NCI-H146 (cell line): ENCODE measurements around the gene GOLPH3L.
"Not testable (repeated sequence)": the region's sequence is repeated elsewhere in the genome, so short reads cannot be mapped to it uniquely, and the experiment has no call there.

Experiments
- DNase-seq: peaks from one replicate; lab custom pipeline; 2025; lab: John Stamatoyannopoulos, UW

The GOLPH3L gene

GRCh38 chr1:150696995-150697927 is at the start of gene GOLPH3L:
GOLPH3L (minus strand) TSS chr1:150697154; CDS start chr1:150694838, 2,316 bp downstream.
- peak; percentile 99 for DNase-seq

DNA sequence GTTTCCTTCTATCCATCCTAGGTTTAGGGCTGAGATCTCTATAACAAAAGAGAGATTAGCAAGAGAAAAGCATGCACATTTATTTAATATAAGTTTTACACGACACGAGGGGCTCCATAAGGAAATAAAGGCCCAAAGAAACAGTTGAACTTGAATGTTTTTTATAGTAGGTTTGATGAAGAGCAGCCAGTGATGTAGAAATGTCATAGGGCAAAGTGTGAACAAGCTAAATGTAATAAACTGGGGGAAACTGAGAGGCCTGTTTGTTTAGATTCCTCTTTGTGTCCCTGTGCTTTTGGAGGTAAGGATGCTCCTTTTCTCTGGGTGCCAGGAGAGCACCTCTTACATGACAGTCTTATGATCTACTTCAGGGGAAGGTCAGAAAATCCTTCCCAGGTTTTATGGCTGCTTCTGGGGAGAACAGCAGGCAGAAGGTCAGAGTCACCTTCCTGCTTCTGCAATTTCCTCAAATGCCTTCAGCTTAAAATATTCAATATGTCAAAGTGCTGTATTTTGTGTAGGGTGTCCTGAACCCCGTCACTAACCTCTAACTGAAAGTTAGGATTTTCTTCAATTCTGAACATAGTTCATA is 33.3 kb upstream of the GOLPH3L start:
- no peak for DNase-seq

- DNase-seq, result no peak
Measured at GRCh38 chr1:150724336-150724735, 27.4 kb upstream of the GOLPH3L start.

DNA sequence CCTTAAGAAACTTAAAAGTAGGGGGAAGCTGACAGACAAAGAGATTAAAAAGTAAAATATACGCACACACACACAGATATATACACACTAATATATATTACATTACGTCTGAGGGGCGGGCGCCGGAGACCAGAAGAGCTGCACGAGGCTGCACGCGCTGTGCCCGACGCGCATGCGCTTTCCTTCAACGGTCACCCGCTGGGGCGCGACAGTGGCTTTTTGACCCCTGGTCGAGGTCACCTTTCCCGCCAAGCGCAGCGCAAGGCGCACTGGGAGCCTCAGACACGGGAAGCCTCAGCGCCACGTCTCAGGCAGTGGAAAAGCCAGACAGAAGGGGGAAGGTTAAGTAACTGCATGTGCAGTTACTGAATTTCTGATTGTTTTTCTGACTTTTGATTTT is 23.7 kb upstream of the GOLPH3L start, which contains the start of gene HORMAD1:
Gene HORMAD1 (minus strand): TSS at position 193 of the 400 bp plus-strand sequence. CDS start 1,390 bp downstream, outside the sequence.
- no peak for DNase-seq

GRCh38 chr1:150720098-150720497 is 23.1 kb upstream of the GOLPH3L start:
- no peak for DNase-seq

- no peak for DNase-seq
Measured at GRCh38 chr1:150718225-150718891, 21.4 kb upstream of the GOLPH3L start.

DNA sequence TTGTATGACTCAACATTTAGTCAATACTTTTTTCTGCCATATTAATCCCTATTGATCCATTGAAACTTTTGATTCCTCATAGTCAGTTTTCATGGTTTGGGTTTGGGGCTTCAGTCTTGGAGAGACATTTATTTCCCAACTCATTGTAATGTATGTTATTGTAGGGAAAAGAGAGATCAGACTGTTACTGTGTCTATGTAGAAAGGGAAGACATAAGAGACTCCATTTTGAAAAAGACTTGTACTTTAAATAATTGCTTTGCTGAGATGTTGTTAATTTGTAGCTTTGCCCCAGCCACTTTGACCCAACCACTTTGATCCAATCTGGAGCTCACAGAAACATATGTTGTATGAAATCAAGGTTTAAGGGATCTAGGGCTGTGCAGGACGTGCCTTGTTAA is 12.1 kb upstream of the GOLPH3L start:
- DNase-seq, result not testable (repeated sequence)

DNA sequence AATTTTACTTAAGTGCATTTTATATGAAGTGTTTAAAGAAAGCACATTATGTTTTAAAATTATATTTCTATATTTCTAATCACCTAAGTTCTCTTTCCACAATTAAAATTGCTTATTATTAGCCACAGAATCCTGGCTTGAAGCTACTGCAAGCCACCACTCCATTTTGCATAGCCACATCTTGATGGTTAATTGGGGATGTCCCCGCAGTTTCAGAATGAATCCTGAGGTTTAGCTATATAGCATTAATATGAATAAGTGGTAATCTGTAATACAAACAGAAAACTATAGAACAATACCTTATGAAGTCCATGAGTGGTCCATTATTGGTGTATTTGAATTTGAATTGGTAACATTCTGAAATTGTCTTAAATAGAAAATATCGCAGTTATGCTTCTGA is 11.6 kb upstream of the GOLPH3L start:
- no peak for DNase-seq

DNA sequence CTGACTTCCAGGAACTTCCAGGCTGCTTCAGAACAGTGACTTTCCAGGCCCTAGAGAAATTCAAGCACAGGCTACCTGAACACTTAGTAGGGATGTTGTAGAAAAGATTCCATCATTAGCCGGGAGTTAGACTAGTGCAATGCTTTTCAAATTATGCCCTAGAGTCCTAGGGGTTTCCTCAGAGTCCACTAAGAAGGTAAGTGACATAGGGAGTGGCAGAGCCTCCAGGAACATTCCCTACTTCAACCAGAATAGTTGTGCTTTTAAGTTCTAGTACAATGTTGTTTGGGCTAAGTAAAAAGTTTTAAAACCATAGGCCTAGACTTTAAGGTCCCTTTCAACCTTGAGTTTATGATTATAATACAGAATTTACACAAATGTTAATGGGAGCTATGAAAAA is 9.1 kb upstream of the GOLPH3L start:
- no peak for DNase-seq

GRCh38 chr1:150703427-150703826 is 6.5 kb upstream of the GOLPH3L start:
- DNase-seq, result no peak

- DNase-seq, result no peak
Measured at GRCh38 chr1:150696590-150696989, 364 bp downstream of the GOLPH3L start.

DNA sequence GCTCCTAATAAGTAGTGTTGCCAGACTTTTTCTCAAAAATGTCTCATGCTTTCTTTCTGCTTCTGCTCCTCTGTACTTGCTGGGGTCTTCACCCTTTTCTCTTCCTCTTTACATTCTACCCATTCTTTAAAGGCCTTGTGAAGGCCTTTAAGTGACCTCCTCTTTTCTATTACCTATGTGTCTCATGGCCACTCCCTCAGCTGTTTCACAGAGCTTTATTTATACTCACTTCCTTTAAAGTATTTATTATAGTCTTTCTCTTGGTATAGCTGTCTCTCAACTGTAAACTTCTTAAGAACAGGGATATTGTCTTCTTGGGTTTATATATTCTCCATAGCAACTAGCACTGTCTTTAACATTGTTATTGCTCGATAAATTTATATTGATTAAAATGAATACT is 792 bp downstream of the GOLPH3L start:
- no peak for DNase-seq

DNA sequence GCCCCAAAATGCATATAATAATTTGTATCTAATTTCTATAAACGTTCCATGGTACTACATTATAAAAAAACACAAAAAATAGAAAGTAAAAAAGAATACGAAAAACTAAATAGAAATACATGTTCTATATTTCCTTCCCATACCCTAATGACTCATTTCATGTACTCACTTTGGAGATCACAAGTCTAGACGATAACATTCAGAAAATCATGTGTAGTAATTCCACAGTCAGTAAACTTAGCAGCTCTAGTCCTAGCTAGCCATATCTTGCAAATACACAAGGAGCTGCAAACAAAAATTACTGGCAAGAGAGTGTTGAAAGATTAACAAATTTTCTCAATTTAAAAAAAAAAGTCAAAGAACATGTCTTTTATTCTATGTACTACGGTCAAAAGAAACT is 1.4 kb downstream of the GOLPH3L start:
- DNase-seq, result no peak

- DNase-seq, result no peak
Measured at GRCh38 chr1:150692720-150693119, 4.2 kb downstream of the GOLPH3L start.

GRCh38 chr1:150688763-150689162 is 8.2 kb downstream of the GOLPH3L start:
- DNase-seq, result no peak

DNA sequence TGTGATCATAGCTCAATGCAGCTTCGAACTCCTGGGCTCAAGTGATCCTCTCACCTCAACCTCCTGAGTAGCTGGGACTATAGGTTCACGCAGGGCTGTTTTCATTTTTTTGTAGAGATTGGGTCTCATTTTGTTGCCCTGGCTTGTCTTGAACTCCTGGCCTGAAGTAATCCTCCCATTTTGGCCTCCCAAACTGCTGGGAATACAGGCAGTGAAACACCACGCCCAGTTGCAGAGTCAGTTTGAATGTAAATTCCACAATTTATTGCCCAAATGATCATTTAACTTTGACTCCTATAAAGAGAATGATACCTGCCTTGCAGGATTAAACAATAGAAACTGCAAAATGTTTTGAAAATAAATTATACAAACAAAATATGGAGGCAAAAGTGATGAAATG is 10.7 kb downstream of the GOLPH3L start:
- no peak for DNase-seq

- DNase-seq, result no peak
Measured at GRCh38 chr1:150683914-150684313, 13.0 kb downstream of the GOLPH3L start.

DNA sequence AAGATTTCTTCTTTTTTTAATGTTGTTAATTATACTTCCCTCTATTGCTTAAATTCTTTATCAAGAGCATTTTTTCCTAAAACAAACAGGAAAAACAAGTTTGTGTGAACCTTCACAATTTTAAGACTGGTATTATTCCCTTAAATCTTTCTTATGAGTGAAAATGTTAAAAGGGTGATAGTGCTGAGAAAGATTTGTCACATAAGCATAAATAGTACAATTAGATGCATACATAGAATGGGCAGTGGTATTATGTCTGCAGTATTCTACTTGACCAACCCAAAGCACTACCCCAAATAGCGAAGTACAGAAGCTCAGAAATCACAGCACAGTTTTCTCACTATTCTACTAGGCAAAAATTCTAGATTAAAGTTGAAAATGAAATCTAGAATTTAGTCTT is 18.0 kb downstream of the GOLPH3L start:
- no peak for DNase-seq

- DNase-seq, result no peak
Measured at GRCh38 chr1:150674881-150675280, 22.1 kb downstream of the GOLPH3L start.

DNA sequence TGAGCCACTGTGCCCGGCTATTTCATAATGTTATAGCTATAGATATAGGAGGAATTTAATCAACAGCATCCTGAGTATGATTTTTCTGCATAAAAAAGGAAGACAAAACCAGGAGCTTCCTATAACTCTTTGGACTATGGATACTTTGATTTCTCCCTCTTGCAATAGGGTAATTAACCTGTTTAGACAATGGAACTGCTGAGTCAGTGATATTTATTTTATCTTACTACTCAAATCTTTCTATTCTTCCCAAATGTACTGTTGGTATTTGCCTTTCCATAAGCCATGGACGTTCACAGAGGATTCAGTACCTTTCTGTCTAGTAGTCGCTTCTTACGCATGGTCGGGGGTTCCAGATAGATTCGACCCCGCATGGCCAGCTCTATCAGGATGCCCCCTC is 33.6 kb downstream of the GOLPH3L start:
- DNase-seq, result no peak

DNA sequence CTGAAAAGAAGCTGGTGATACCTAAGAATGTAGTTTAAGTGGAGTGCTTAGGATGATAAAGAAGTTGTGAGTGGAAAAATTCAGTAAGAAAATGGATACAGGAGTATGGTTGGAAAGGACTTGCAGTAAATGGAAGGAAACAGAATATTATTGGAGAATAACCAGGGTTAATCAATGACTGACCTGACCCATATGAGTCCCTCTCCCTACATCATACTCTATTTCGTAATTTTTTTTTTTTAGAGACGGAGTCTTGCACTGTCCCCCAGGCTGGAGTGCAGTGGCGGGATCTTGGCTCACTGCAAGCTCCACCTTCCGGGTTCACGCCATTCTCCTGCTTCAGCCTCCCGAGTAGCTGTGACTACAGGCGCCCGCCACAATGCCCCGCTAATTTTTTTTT is 34.1 kb downstream of the GOLPH3L start:
- no peak for DNase-seq

DNA sequence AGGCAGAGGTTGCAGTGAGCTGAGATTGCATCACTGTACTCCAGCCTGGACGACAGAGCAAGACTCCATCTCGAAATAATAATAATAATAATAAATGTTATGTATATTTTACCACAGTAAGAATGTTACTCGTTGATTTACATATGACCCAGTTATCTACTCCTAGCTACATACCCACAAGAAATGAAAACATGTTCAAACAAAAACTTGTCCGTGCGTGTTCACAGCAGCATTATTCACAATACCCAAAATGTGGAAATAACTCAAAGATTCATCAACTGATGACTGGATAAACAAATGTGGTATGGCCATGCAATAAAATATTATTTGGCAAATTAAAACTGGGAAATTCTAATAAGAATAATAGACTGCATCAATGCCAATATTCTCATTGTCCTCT is 35.8 kb downstream of the GOLPH3L start:
- no peak for DNase-seq

- no peak for DNase-seq
Measured at GRCh38 chr1:150660584-150660983, 36.4 kb downstream of the GOLPH3L start.
